Measurements from ENCODE around the gene DLL1. TPM values are rescaled to one million over a fixed set of nuclear protein-coding genes. Genes with fewer than 3 reads are reported as not detected.

DLL1 gene
- total RNA-seq, 4 donors from 2014 or later: 16.3 to 89.1 (median 32.3) TPM

DNA sequence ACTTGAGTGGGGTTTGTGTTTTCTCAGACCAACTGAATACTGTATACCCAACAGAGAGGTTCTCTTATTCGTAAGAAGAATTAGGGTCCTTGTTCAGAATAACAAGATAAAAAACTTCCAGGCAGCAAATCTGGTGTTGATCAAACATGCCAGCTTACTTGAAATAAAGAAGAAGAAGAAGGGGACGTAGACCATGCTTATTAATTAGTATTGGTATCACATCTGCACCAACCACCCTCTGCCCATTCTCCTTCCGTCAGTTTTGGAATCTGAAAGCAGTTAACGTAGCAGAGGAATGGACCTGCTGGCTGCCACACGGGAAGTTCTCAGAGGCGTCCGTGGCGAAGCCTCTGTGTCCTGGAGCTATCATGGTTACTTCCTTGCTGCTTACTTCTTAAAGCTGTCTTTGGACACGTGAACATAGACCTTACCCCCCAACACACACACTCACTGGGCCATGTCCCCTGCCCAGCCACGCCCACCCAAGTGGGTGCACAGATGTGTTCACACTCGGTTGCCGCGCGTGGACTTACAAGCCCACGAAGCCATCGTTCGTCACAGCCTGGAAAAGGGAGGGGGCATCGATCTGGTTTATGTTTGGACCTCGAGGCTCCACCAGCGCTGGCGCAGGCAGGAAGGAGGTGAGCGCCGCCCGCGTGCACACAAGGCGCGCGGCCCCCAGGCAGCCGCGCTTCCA lies 4.1 kb upstream of the DLL1 start:
- H3K4me1 ChIP-seq: peaks cover 4 to 54% (median 26%) of the 10 kb centered on the region in 4 donors
- no peak for DNase-seq
- no peaks in the 10 kb centered on the region for H3K9me3 ChIP-seq
- no peaks in the 10 kb centered on the region for H3K36me3 ChIP-seq
- peaks cover 0 to 44% of the 10 kb centered on the region in 2 donors for H3K27me3 ChIP-seq
- peak overlapping the region in 2 of 4 donors; percentile 45 to 52 for H3K27ac ChIP-seq
- H3K4me3 ChIP-seq: peak overlapping the region; percentile 36 to 60 (median 54)
- TF ChIP-seq, protein P1, sequence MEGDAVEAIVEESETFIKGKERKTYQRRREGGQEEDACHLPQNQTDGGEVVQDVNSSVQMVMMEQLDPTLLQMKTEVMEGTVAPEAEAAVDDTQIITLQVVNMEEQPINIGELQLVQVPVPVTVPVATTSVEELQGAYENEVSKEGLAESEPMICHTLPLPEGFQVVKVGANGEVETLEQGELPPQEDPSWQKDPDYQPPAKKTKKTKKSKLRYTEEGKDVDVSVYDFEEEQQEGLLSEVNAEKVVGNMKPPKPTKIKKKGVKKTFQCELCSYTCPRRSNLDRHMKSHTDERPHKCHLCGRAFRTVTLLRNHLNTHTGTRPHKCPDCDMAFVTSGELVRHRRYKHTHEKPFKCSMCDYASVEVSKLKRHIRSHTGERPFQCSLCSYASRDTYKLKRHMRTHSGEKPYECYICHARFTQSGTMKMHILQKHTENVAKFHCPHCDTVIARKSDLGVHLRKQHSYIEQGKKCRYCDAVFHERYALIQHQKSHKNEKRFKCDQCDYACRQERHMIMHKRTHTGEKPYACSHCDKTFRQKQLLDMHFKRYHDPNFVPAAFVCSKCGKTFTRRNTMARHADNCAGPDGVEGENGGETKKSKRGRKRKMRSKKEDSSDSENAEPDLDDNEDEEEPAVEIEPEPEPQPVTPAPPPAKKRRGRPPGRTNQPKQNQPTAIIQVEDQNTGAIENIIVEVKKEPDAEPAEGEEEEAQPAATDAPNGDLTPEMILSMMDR (IDR thresholded peaks at IDR 0.05): no peak
- no peak for TF ChIP-seq POLR2A (IDR thresholded peaks at IDR 0.05)

DNA sequence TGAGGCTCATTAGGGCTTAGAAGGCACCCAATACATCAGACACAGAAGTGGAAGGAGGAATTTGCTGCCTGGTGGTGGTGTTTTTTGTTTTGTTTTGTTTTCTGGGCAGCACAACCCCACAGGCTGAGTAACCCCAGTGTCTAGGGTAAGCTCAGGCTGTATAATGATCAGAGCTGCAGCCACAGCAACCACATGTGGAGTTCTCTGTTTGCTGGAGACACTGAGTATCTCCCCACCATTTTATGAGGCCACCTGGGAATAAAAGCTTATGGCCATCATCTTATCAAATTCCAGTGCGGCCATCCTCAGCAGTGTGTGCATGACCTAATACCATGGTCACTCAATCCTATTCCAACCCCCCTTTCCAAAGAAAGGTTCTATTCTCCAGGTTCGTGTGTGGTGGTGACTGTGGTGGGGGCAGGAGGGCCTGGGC lies 3.4 kb upstream of the DLL1 start:
- H3K4me3 ChIP-seq: no peak overlapping the region
- no peaks in the 10 kb centered on the region for H3K36me3 ChIP-seq
- no peak overlapping the region for H3K27ac ChIP-seq
- DNase-seq: no peak
- peaks cover 0 to 48% of the 10 kb centered on the region in 2 donors for H3K27me3 ChIP-seq
- TF ChIP-seq POLR2A (IDR thresholded peaks at IDR 0.05): no peak
- TF ChIP-seq, protein P1 (IDR thresholded peaks at IDR 0.05): no peak
- H3K4me1 ChIP-seq: peaks cover 8 to 60% (median 29%) of the 10 kb centered on the region in 4 donors
- H3K9me3 ChIP-seq: no peaks in the 10 kb centered on the region

DNA sequence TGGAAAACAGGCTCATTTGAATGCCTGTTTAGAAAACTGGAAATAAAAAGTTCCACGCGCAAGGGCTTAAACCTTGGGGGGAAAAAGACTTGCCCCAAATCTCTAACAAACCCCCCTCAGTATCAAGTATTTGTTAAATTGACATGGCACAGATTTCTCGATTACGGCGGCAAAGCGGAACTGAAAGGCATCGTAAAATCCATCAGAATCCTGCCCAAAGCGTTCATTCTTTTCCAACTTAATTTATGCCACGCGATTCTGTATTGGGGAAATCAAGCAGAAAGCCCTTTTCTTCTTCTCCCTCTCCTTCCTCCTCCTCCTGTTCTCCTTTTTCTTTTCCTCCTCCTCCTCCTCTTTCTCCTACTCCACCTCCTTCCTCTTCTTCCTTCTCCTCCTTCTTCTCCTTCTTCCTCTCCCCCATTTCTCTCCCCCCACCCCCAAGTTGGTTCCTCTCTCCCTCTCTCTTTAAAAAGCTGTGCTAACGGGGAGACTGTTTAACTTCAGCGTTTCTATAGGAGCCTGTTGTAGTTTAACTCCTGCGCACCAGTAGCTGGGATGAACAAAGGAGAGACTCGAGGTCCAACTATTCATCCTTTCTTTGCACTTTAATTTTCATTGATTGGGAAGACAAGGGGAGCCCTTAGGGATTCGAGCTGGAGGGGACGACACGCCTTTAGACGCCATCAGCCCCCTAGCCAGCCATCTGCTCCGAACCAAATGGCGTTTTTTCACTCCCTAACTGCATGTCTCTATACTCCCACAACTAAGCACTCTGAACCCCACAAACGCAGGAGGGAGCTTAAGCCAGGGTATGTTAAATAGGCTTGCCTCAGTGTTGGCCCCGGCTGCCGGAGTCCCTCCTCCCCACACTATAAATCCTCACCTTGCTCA lies 2.7 kb upstream of the DLL1 start:
- Histone ChIP-seq H3K36me3 (no peaks in the 10 kb centered on the region), H3K4me1 (peaks cover 9 to 68% (median 33%) of the 10 kb centered on the region in 4 donors), H3K4me3 (no peak overlapping the region), H3K9me3 (no peaks in the 10 kb centered on the region), H3K27me3 (peaks cover 0 to 51% of the 10 kb centered on the region in 2 donors), H3K27ac (no peak overlapping the region)
- no peak for DNase-seq
- no peak for TF ChIP-seq POLR2A (IDR thresholded peaks at IDR 0.05)
- TF ChIP-seq, protein P1 (IDR thresholded peaks at IDR 0.05): no peak

DNA sequence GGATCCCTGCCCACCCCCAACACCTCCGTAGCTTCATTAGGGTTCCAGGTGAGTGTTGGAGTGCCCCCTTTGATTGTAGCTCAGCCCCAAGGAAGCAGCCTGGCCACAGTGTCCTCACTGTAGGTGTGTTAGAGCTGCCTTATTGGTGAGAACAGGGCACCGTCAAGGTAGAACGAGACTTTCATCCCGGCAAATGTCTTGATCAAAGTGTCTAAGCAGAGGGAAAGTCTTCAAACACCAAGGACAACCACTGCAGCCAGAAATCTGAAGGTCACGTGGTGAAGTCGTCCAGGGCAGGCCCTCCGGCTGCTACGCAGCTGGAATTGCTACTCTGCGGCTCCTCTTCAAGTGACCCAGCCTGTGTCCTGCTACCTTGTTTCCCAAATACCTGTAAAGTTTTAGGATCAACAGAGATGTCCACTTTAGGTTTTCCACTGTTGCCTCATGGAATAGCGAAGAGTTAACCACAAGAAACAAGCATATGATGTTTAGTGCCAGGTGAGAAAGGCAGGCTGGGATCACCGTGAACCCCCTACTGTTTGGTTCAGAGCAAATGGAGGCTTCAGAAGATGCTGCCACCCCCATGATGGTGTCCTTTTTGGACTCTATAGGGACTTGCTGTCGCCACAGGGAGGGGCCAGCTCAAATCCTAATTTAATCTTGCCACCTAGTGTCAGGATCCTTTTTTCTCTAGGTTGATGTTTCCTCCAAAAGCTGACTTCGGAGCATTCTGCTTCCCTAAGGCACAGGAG lies 1.7 kb upstream of the DLL1 start:
- H3K4me3 ChIP-seq: peak overlapping the region in 3 of 4 donors; percentile 61 to 78 (median 68)
- peak overlapping the region in 3 of 4 donors; percentile 42 to 90 (median 84) for H3K27ac ChIP-seq
- H3K9me3 ChIP-seq: no peaks in the 10 kb centered on the region
- H3K36me3 ChIP-seq: peaks cover 0 to 7% (median 0%) of the 10 kb centered on the region in 3 donors
- TF ChIP-seq, protein P1 (IDR thresholded peaks at IDR 0.05): peak in 4 of 6 experiments; percentile 10 to 17 (median 12)
- no peak for TF ChIP-seq POLR2A (IDR thresholded peaks at IDR 0.05)
- DNase-seq: peak in 1 of 3 donors; percentile 52
- H3K27me3 ChIP-seq: peaks cover 0 to 51% of the 10 kb centered on the region in 2 donors
- peaks cover 9 to 74% (median 34%) of the 10 kb centered on the region in 4 donors for H3K4me1 ChIP-seq

DNA sequence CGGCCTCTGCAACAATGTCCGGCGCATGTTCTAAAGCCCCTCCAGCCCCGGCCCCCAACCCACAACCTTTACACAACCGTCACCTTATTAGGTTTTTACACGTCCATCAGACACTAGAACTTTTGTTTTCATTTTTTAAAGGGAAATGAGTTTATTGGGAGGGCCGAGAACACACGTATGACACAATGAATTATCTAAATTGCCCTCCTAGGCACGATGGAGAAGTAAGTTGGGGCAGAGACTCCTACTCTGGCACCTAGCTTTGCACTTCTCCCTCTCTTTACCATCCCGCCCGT lies 1.2 kb upstream of the DLL1 start:
- no peak for DNase-seq
- Histone ChIP-seq H3K4me1 (peaks cover 8 to 71% (median 32%) of the 10 kb centered on the region in 4 donors), H3K4me3 (peak overlapping the region; percentile 49 to 78 (median 64)), H3K36me3 (peaks cover 0 to 7% (median 0%) of the 10 kb centered on the region in 3 donors), H3K27me3 (peaks cover 0 to 46% of the 10 kb centered on the region in 2 donors), H3K9me3 (no peaks in the 10 kb centered on the region), H3K27ac (peak overlapping the region; percentile 67 to 90 (median 79))
- no peak for TF ChIP-seq POLR2A (IDR thresholded peaks at IDR 0.05)
- TF ChIP-seq, protein P1 (IDR thresholded peaks at IDR 0.05): no peak
